Measurements from ENCODE around the gene FGR. TPM values are rescaled to one million over a fixed set of nuclear protein-coding genes. Genes with fewer than 3 reads are reported as not detected.

The FGR gene
- total and polyA plus RNA-seq, 2 of the 13 experiments (the other 11 are each of a cell fraction or from before 2014, with no cell fraction given): not detected

DNA sequence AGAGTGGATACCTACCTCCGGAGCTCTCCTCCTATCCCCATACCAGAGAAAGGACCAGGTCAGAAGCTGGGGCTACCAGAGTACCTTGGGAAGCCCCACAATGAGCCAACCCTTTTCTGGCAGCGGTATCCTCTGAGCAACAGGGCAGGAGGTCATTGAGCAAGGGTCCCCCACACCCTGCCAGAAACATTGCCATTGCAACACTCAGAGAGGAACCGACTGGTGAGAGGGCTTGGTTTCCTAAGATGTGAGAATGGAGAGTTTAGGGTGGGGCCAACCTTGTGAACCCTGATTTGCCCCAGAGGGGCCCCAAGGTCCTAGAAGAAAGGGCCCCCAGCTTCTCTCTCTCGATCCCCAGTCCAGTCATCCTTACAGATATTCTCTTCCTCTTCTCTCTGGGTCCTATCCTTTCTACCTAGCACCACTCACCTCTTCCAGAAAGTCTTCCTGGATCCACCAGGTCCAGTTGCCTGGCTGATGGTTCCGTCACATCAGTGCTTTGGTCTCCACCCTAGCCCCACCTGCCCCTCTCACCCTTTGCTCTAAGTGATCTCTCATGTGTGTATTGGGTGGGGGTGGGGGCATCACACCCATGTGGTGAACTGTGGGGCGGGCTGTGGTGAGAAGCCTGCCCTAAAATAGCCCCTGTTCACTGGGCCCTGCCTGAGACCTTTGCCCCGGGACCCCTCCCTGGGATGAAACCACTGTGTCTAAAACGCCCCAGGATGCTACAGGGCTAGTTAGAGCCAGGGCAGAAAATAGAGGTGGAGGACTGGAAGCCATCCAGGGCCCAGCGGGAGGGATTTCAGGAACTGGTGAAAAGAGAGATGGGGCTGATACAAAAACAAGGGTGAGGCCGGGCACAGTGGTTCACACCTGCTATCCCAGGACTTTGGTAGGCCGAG, 8.7 kb downstream of the FGR start:
- ATAC-seq (no peak), DNase-seq (ENCODE audit: low spot score) (no peak), FAIRE-seq (no peak)
- H3K4me1 ChIP-seq (ENCODE audit: insufficient read depth, low read length): peaks cover 29% of the 10 kb centered on the region
- no peak overlapping the region for H3K4me3 ChIP-seq (replicated peaks in 1 of 3; ENCODE audit: insufficient read depth in 1 of 3, low read depth in 2 of 3, low read length in 3 of 3)
- peaks cover 0 to 22% of the 10 kb centered on the region in 2 experiments; a peak in 2 of 5 replicates for H3K27me3 ChIP-seq (ENCODE audit: control insufficient read depth in 1 of 2, insufficient read depth in 2 of 2, low read length in 2 of 2)
- H4K20me1 ChIP-seq (ENCODE audit: insufficient read depth, low read length): no peaks in the 10 kb centered on the region
- CTCF ChIA-PET (ENCODE audit: low intra/inter-chr PET ratio, low total read pairs): no interaction called here
- H3K9me3 ChIP-seq (ENCODE audit: low read length): no peaks in the 10 kb centered on the region
- no peaks in the 10 kb centered on the region for H3K79me2 ChIP-seq (ENCODE audit: insufficient read depth, low read length)
- no peak overlapping the region for H3K9ac ChIP-seq (ENCODE audit: insufficient read depth, low read depth, low read length)
- POLR2A ChIA-PET: no interaction called here
- in situ Hi-C loops (cut with HindIII; ENCODE audit: extremely low pct_ligation_motif_present, low pct_unique_long_range_greater_than_20kb): no loop called here
- H3K36me3 ChIP-seq (replicated peaks in 1 of 2; ENCODE audit: control insufficient read depth in 1 of 2, insufficient read depth in 2 of 2, low read length in 2 of 2): no peaks in the 10 kb centered on the region
- BruUV-seq (replicated peaks): no TSS peak
- no peak for TF ChIP-seq DNMT3B (CRISPR knock-in tag; conservative IDR thresholded peaks at IDR 0.05)
- TF ChIP-seq ZNF143 (CRISPR knock-in tag; IDR thresholded peaks at IDR 0.05): no peak
- no peak for TF ChIP-seq ZNF30 (CRISPR knock-in tag; IDR thresholded peaks at IDR 0.05)
- TF ChIP-seq ZNF260 (CRISPR knock-in tag; IDR thresholded peaks at IDR 0.05; ENCODE audit: borderline replicate concordance, low read depth): no peak
- no peak for TF ChIP-seq PHF20 (CRISPR knock-in tag; IDR thresholded peaks at IDR 0.05)
- TF ChIP-seq, protein P1, sequence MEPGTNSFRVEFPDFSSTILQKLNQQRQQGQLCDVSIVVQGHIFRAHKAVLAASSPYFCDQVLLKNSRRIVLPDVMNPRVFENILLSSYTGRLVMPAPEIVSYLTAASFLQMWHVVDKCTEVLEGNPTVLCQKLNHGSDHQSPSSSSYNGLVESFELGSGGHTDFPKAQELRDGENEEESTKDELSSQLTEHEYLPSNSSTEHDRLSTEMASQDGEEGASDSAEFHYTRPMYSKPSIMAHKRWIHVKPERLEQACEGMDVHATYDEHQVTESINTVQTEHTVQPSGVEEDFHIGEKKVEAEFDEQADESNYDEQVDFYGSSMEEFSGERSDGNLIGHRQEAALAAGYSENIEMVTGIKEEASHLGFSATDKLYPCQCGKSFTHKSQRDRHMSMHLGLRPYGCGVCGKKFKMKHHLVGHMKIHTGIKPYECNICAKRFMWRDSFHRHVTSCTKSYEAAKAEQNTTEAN (CRISPR knock-in tag; conservative IDR thresholded peaks at IDR 0.05): no peak
- H2AFZ ChIP-seq (ENCODE audit: low read length): no peak overlapping the region
- no peak overlapping the region for H3K4me2 ChIP-seq (ENCODE audit: low read depth, low read length)
- 16% methylated on average over 9 of the region's 11 CpGs for WGBS (ENCODE audit: low lambda C conversion rate)
- intact Hi-C loops (cut with micrococcal nuclease; ENCODE audit: unreplicated experiment): no loop called here
- no peak overlapping the region for H3K27ac ChIP-seq (ENCODE audit: extremely low read length, insufficient read depth, low read length)
